Memory B cell (primary cell): ENCODE results near the gene PNPLA8.
"Not testable (repeated sequence)": the region's sequence is repeated elsewhere in the genome, so short reads cannot be mapped to it uniquely, and the experiment has no call there.

Experiments used
- ATAC-seq: fragments of 150-1000 bp; cut with Tn5 transposase; 2 replicates; pipeline ENCODE4 v1.10.0; 2021; ENCODE audit warnings: low read depth, mild to moderate bottlenecking, moderate library complexity
- DNase-seq, 2 donors: peaks; one replicate each; pipeline ENCODE4 v3.0.0; 2022; ENCODE audit warnings: low spot score in 2 of 2
- H3K27ac Mint-ChIP-seq: one replicate; pipeline ENCODE4 v1.8.0; 2022; ENCODE audit warnings: mild to moderate bottlenecking, moderate library complexity, mixed read lengths
- H3K27me3 Mint-ChIP-seq: one replicate; pipeline ENCODE4 v1.8.0; 2022; ENCODE audit warnings: mixed read lengths
- H3K36me3 Mint-ChIP-seq: one replicate; pipeline ENCODE4 v1.8.0; 2022; ENCODE audit warnings: mild to moderate bottlenecking, mixed read lengths
- H3K4me1 Mint-ChIP-seq: one replicate; pipeline ENCODE4 v1.8.0; 2022; ENCODE audit warnings: mixed read lengths
- H3K4me3 Mint-ChIP-seq: one replicate; pipeline ENCODE4 v1.8.0; 2022; ENCODE audit warnings: mild to moderate bottlenecking, moderate library complexity, mixed read lengths
- H3K9me3 Mint-ChIP-seq: one replicate; pipeline ENCODE4 v1.8.0; 2022; ENCODE audit warnings: mixed read lengths

The PNPLA8 gene

DNA sequence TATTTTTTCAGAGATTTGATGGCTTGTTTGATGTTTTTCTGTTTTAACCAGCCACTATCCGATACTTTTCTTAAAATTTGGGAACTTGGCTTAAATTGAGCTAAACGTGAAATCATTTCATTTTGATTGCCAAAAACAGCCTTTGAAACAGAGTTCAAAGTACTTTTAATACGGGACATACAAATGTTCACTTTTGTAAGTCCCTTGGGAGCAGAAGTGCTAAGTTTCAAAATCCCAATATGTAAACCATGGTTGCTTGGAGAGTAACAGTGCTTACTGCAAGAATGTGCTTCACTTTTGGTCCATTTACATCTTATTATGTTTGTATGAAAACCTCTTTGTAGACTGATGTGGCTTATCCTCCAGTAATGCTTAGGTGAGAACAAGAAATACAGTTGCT lies 10.9 kb downstream of the PNPLA8 start:
- Mint-ChIP-seq H3K9me3 (no peaks in the 10 kb centered on the region), H3K27me3 (no peaks in the 10 kb centered on the region)

DNA sequence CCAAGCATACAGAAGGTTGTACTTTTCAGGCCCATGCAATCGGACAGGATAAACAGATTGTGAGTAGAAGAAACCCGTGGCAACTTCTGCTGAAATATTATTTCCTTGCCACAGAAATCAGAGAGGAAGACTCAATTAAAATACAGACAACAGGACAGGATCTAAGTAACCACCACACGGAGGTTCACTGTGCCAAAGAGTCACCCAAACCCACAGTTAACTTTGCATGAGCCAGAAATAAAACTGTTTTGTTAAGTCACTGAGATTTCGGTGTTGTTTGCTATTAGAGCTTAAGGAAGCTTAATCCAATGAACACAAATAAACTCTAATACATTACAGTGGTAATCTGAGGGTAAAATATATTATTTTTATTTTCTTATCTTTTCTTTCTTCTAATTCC lies 14.0 kb downstream of the PNPLA8 start:
- Mint-ChIP-seq H3K4me3 (peak overlapping the region; percentile 54), H3K4me1 (peaks cover 18% of the 10 kb centered on the region), H3K9me3 (no peaks in the 10 kb centered on the region), H3K27ac (peak overlapping the region; percentile 93), H3K27me3 (no peaks in the 10 kb centered on the region), H3K36me3 (peaks cover 25% of the 10 kb centered on the region)
- ATAC-seq = peak; percentile 59
- DNase-seq = no peak

More for the DNA sequence above, 10.9 kb downstream of the PNPLA8 start:
- peaks cover 26% of the 10 kb centered on the region for H3K4me1 Mint-ChIP-seq
- DNase-seq (no peak), ATAC-seq (no peak)
- H3K4me3 Mint-ChIP-seq = no peak overlapping the region
- peaks cover 48% of the 10 kb centered on the region for H3K36me3 Mint-ChIP-seq
- no peak overlapping the region for H3K27ac Mint-ChIP-seq

DNA sequence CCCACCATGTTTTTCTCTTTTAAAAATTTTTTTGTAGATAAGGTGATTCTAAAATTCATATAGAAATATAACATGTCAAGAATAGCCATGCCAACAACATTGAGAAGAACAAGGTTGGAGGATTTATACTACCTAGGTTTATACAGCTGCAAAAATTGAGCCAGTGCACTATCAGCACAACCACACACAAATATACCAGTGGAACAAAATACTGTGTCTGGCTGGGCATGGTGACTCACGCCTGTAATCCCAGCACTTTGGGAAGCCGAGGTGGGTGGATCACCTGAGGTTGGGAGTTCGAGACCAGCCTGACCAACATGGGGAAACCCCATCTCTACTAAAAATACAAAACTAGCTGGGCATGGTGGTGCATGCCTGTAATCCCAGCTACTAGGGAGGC lies 21.4 kb downstream of the PNPLA8 start:
- not testable (repeated sequence) for H3K27me3 Mint-ChIP-seq, ATAC-seq, H3K9me3 Mint-ChIP-seq, H3K4me3 Mint-ChIP-seq, DNase-seq
- Mint-ChIP-seq H3K4me1 (peaks cover 22% of the 10 kb centered on the region), H3K27ac (peak overlapping the region; percentile 100), H3K36me3 (peaks cover 24% of the 10 kb centered on the region)

DNA sequence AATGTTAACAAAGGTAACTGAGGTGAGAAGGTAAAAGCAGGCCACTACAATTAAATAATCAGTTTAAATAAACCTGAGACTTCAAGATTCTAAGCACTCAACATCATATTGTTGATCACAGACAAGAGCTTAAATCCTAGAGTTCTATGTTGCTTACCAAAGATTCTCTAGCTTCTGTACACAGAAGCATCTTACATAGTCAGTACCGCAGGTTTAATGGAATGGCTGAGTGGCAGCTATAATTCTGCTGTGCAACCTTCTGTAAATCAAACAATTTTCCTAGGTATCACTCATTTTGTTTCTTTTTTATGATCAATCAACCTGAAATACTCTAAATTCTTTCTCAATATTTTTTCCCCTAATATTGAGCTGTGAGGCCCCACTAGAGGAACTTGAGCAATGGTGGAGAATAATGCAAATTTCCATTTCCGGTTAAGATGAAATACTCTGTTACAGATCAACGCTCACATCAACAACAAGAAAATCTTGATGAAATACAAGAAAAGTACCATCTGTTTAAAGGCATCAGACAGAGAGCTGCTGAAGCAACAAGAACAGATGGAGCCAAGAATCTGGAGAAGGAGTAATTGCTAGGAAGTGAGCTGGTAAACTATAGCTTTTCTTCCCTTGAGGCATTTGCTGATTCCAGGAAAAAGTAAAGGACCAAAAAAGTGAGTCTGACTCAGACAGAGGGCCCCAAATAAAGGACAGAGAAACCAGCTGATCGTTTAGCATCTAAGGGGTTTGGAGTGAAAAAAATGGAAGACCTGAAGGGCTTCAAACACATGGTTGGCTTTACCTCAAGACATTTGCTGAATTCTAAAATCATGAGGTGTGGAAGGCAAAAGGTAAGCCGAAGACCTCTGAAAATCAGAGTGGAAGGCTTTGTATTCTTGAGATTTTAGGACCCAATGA lies 22.6 kb downstream of the PNPLA8 start:
- DNase-seq (peak; percentile 30 to 55), ATAC-seq (peak; percentile 98)
- no peaks in the 10 kb centered on the region for H3K27me3 Mint-ChIP-seq
- H3K4me1 Mint-ChIP-seq = peaks cover 26% of the 10 kb centered on the region
- H3K36me3 Mint-ChIP-seq = peaks cover 33% of the 10 kb centered on the region
- peaks cover 4% of the 10 kb centered on the region for H3K9me3 Mint-ChIP-seq
- H3K27ac Mint-ChIP-seq = peak overlapping the region; percentile 100
- peak overlapping the region; percentile 86 for H3K4me3 Mint-ChIP-seq

DNA sequence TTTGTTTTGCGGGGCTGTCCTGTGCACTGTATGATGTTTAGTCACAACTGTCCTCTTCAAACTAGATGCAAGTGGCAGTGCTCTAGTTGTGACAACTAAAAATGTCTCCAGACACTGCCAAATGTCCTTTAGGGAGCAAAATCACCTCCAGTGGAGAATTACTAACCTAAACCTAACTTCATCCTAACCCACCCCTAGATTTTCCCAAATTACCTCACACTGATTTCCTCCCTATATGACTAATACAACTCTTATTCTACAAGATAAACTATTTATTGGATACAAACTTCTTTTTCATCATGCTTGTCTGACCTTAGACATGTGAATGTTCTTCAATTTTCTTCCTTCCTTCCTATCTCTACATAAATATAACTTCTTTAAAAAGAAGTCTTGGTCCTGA lies 26.4 kb downstream of the PNPLA8 start:
- no peak for ATAC-seq
- no peak for DNase-seq
- no peaks in the 10 kb centered on the region for H3K27me3 Mint-ChIP-seq
- H3K4me3 Mint-ChIP-seq = no peak overlapping the region
- H3K36me3 Mint-ChIP-seq = peaks cover 39% of the 10 kb centered on the region
- H3K27ac Mint-ChIP-seq = peak overlapping the region; percentile 58
- H3K4me1 Mint-ChIP-seq = peaks cover 24% of the 10 kb centered on the region
- H3K9me3 Mint-ChIP-seq = peaks cover 4% of the 10 kb centered on the region

DNA sequence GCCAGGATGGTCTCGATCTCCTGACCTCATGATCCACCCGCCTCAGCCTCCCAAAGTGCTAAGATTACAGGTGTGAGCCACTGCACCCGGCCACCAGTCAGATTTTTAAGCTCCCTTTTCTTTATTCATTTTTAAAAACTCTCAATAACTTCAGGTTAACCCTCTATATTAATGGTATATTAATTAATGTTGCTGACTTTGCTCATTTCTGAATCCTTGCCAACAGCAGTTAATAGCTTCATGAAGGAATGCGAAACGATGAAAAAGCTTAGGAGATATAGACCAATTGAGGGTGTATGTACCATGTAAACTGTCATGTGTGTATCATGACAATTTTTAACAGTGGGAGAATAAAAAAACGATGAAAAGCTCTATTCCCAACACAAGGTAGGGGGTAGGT lies 27.5 kb downstream of the PNPLA8 start:
- Mint-ChIP-seq H3K4me3 (no peak overlapping the region), H3K27me3 (no peaks in the 10 kb centered on the region), H3K4me1 (peaks cover 18% of the 10 kb centered on the region), H3K36me3 (peaks cover 36% of the 10 kb centered on the region), H3K27ac (peak overlapping the region; percentile 62), H3K9me3 (peaks cover 3% of the 10 kb centered on the region)
- ATAC-seq = no peak
- DNase-seq = no peak

DNA sequence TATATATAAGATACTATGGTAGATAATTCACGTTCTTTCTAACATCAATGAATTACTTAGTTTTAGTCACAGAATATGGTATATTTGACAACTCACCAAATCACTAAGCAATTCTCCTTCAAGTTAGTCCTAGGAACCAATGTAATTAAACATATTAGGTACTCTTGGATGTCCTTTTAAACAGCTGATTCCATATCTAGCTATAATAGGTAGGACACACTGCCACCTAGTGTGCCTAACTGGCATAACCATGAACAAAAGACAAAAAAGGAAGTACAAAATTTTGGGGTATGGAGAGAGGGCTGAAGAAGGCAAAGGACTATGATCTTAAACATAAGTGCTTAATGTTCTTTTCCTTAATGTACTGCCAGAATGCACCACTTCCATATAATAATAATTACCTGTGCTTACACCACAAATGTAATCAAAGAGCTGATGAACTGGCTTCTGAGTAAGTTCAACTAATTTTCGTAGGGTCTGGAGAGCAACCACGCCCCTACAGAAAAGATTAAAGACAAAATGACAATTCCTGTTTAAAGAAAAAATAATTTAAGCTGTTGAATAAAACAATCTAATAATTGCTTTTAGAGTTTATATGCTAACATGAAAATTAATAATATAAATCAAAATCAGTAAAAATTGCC lies 28.7 kb downstream of the PNPLA8 start:
- Mint-ChIP-seq H3K36me3 (peaks cover 36% of the 10 kb centered on the region), H3K9me3 (peaks cover 3% of the 10 kb centered on the region), H3K27ac (no peak overlapping the region), H3K4me1 (peaks cover 15% of the 10 kb centered on the region), H3K4me3 (no peak overlapping the region), H3K27me3 (no peaks in the 10 kb centered on the region)
- DNase-seq (peak; percentile 55 to 64), ATAC-seq (peak; percentile 84)

DNA sequence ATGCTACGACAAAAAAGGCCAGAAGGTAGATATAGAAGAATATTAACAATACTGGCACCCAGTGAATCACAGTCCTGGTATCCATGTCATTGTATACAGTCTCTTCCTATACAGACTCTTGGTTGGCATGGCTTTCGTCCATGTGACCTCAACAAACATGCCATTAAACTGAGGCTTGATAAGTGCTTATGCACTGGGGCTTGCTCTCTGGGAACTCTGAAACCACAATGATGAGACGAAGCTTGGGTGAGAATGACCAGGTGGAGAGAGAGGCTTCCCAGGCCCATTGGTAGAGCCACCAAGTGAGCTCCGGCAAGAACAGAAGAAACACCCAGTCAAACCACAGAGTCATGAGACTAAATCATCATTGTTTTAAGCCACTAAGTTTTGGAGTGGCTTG lies 33.2 kb downstream of the PNPLA8 start:
- DNase-seq (no peak), ATAC-seq (no peak)
- Mint-ChIP-seq H3K36me3 (peaks cover 21% of the 10 kb centered on the region), H3K9me3 (no peaks in the 10 kb centered on the region), H3K27ac (no peak overlapping the region), H3K4me3 (no peak overlapping the region), H3K27me3 (no peaks in the 10 kb centered on the region), H3K4me1 (peaks cover 6% of the 10 kb centered on the region)

DNA sequence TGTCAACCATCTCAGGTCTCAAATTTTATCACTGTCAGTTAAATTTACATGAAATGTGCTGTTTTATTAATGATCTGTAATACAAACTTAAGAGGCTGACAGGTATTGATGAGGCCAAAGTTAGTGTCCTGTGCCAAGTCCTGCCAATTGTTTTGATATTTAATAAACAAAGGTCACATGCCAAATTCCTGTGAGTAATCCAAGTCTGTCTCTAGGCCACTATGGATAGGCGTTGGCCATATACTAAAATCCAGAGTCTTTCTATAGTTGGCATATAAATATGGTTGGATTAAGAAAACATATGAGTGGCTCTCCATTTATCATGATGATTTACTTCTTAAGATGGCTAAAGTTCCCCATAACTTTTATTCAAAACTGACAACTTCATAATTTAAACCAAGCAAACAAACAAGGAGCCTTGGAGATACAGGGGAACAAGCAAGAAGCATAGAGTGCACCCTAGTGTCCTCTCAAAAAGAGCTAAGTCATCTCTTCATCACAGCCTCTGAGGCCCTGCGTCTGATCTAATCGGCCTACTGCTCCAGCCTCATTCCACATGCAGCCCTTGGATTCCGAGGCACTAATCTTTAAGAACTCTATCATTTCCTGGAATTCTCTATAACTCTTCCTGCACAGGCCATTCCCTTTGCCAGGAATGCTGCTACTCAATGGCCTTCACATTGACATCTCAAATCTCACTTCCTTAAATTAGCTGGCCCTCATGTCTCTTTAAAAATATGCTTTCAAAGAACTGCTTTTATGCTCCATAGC lies 37.0 kb downstream of the PNPLA8 start:
- Mint-ChIP-seq H3K27ac (no peak overlapping the region), H3K4me3 (no peak overlapping the region), H3K4me1 (peaks cover 8% of the 10 kb centered on the region), H3K36me3 (peaks cover 20% of the 10 kb centered on the region), H3K9me3 (no peaks in the 10 kb centered on the region), H3K27me3 (no peaks in the 10 kb centered on the region)
- DNase-seq = no peak
- no peak for ATAC-seq

DNA sequence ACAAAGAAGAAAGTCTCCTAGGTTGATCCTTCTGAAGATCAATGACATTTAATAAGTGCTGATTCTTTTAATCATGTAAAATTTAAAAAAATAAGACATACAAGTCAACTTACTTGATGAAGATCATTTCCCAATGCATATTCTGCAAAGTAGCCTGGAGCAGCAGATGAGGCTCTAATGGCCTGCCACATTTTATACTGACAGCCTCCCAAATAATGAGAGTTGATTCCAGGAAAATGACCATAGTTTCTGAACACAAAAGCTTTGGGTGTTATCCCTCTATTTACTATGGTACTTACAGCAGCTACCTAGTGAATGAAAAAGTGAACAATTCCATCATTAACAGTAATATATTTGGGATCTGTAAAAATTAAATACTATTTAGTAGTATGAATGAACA lies 38.3 kb downstream of the PNPLA8 start:
- H3K36me3 Mint-ChIP-seq = peaks cover 17% of the 10 kb centered on the region
- H3K9me3 Mint-ChIP-seq = no peaks in the 10 kb centered on the region
- DNase-seq (no peak), ATAC-seq (no peak)
- no peaks in the 10 kb centered on the region for H3K27me3 Mint-ChIP-seq
- no peak overlapping the region for H3K27ac Mint-ChIP-seq
- H3K4me3 Mint-ChIP-seq = no peak overlapping the region
- H3K4me1 Mint-ChIP-seq = peaks cover 8% of the 10 kb centered on the region

DNA sequence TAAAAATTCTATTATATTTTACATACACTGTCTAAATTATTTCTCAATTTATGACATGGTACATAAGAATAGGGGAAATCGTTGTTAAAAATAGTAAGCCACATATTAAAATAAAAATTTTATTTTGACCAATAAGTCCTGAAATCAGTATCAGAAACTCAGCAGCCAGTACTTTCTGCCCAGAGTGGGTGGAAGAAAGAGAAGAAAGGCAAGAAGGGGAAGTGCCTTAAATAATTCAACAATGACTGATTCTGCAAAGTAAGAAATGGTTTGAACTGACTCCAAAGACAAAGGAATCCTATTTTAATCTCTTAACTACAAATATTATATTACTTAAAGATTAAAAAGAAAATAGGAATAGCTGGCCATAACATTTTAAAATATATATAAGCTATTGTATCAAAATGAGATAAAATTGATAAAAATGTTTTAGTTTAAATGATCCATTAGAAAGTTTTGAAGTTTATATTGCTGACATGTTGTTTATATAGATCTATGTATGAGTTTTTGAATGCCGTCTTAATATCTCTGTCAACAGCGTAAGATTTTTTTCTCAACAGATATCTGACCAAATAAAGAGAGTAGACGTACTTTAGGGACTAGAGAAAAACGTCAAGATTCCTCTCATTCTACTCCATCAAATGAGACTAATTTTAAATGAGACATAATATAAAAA lies 39.5 kb downstream of the PNPLA8 start:
- no peaks in the 10 kb centered on the region for H3K27me3 Mint-ChIP-seq
- H3K36me3 Mint-ChIP-seq = peaks cover 17% of the 10 kb centered on the region
- H3K27ac Mint-ChIP-seq = no peak overlapping the region
- H3K9me3 Mint-ChIP-seq = no peaks in the 10 kb centered on the region
- DNase-seq = no peak
- no peak for ATAC-seq
- no peak overlapping the region for H3K4me3 Mint-ChIP-seq
- H3K4me1 Mint-ChIP-seq = peaks cover 7% of the 10 kb centered on the region

DNA sequence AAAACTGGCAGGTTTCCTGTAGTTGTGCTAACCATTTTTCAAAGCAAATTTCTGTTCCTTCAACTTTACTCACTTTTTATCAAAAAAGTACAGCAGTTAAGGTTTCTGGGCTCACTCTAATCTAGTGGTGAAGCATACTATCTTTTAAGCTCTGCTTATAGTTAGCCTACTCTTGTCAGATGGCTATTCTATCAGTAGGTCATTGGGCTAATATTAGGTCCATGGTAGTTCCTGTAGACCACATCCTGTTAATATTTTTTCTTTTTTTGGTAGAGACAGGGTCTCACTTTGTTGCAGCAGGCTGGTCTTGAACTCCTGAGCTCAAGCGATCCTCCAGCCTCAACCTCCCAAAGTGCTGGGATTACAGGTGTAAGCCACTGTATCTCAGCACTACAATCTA lies 41.8 kb downstream of the PNPLA8 start:
- Mint-ChIP-seq H3K4me3 (no peak overlapping the region), H3K9me3 (no peaks in the 10 kb centered on the region), H3K4me1 (peaks cover 2% of the 10 kb centered on the region), H3K27ac (no peak overlapping the region), H3K27me3 (no peaks in the 10 kb centered on the region), H3K36me3 (peaks cover 11% of the 10 kb centered on the region)
- DNase-seq (no peak), ATAC-seq (no peak)

DNA sequence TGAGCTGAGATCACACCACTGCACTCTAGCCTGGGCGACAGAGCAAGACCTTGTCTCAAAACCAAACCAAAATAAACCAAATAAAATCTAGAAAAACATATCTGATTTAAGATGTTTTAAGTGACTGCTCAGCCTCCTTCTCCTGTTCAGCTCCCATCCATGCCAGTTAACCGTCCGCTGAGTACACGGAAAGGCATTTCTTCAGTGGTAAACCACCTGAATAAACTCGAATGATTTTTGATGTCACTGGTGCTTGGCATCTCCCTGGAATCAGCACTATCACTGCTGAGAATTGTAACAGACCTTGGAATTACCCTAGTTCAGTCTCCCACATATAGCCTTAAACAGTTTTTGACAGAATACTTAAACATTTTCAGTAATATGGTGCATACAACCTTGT lies 45.6 kb downstream of the PNPLA8 start:
- Mint-ChIP-seq H3K36me3 (peaks cover 31% of the 10 kb centered on the region), H3K27ac (no peak overlapping the region), H3K4me1 (peaks cover 2% of the 10 kb centered on the region), H3K27me3 (no peaks in the 10 kb centered on the region), H3K4me3 (no peak overlapping the region), H3K9me3 (no peaks in the 10 kb centered on the region)
- ATAC-seq (no peak), DNase-seq (no peak)
